Activated naive CD8-positive, alpha-beta T cell treated with anti-CD3 and anti-CD28 coated beads, Interleukin-2, amount 50 U/mL, for 16 hours (primary cell): ENCODE results near the gene KIF4B.
"Not testable (repeated sequence)": the region's sequence is repeated elsewhere in the genome, so short reads cannot be mapped to it uniquely, and the experiment has no call there.

Source experiments
- DNase-seq: peaks from one replicate; pipeline ENCODE4 v3.0.0-alpha.2; 2020; ENCODE audit warnings: low read depth, low spot score

Gene KIF4B, protein sequence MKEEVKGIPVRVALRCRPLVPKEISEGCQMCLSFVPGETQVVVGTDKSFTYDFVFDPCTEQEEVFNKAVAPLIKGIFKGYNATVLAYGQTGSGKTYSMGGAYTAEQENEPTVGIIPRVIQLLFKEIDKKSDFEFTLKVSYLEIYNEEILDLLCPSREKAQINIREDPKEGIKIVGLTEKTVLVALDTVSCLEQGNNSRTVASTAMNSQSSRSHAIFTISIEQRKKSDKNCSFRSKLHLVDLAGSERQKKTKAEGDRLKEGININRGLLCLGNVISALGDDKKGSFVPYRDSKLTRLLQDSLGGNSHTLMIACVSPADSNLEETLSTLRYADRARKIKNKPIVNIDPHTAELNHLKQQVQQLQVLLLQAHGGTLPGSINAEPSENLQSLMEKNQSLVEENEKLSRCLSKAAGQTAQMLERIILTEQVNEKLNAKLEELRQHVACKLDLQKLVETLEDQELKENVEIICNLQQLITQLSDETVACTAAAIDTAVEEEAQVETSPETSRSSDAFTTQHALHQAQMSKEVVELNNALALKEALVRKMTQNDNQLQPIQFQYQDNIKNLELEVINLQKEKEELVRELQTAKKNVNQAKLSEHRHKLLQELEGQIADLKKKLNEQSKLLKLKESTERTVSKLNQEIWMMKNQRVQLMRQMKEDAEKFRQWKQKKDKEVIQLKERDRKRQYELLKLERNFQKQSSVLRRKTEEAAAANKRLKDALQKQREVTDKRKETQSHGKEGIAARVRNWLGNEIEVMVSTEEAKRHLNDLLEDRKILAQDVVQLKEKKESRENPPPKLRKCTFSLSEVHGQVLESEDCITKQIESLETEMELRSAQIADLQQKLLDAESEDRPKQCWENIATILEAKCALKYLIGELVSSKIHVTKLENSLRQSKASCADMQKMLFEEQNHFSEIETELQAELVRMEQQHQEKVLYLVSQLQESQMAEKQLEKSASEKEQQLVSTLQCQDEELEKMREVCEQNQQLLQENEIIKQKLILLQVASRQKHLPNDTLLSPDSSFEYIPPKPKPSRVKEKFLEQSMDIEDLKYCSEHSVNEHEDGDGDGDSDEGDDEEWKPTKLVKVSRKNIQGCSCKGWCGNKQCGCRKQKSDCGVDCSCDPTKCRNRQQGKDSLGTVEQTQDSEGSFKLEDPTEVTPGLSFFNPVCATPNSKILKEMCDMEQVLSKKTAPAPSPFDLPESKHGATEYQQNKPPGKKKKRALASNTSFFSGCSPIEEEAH

DNA sequence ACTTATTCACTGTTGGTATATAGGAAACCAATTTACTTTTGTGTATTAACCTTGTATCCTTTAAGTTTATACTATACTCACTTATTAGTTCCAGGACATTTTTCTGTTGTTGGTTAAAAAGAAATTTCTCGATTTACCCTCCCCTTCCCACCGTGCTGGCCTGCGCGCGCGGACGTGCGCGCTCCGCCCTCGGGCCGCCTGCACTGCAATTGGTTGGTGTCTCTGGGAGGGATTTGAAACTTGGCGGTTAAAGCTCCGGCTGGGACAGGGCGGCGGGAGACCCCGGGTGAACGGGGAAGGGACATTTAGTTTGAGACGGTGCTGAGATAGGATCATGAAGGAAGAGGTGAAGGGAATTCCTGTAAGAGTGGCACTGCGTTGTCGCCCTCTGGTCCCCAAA is at the start of gene KIF4B:
KIF4B (plus strand) TSS at position 230 of the 400 bp plus-strand sequence; CDS start at position 335, 105 bp downstream.
- DNase-seq, result no peak

DNA sequence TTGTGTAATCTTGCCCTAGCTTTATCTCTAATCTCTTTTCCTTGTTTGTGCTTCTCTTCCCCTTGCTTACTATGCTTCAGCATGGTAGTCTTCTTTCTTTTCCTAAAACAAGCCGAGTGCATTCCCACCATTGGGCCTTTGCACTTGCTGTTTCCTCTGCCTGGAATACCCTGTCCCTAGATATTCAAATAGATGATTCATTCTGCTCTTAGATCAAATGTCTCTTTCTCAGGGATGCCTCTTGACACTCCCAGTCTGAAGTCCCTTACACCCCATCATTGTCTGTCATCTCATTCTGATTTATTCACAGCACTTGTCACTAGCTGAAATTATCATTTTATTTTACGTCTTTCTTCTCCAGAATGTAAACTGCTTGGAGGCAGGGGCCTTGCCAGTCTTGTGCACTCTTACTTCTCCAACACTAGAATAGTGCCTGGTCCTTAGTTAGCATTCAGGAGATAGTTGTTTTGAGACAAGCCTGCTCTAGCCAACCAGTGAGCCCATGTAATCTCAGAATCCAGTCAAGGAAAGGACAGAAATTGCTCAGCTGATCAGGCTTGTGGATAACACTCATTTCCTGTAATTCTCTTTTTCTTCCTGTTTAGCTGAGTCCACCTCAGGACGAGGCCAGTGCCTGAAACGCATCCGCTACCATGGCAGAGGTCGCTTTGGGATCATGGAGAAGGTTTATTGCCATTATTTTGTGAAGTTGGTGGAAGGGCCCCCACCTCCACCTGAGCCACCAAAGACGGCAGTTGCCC is 47.3 kb upstream of the KIF4B start:
- no peak for DNase-seq

DNA sequence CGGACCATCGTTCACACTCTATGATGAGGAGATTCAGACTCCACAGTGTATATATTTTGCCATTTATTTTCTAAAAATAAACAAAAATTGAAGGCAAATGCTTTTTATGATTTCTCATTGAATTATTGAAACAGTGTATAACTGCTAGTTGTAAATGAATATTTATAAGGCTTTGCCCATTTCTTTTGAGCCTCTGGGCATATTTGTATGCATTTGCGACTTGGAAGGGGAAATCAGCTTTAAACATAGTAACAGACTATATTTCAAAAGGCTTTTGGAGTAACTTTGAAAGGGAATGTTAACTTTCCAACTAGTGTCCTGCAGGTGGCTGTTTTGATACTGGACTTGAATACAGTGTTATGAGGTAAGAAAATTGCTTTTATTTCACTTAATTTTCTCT is 46.7 kb upstream of the KIF4B start:
- no peak for DNase-seq

DNA sequence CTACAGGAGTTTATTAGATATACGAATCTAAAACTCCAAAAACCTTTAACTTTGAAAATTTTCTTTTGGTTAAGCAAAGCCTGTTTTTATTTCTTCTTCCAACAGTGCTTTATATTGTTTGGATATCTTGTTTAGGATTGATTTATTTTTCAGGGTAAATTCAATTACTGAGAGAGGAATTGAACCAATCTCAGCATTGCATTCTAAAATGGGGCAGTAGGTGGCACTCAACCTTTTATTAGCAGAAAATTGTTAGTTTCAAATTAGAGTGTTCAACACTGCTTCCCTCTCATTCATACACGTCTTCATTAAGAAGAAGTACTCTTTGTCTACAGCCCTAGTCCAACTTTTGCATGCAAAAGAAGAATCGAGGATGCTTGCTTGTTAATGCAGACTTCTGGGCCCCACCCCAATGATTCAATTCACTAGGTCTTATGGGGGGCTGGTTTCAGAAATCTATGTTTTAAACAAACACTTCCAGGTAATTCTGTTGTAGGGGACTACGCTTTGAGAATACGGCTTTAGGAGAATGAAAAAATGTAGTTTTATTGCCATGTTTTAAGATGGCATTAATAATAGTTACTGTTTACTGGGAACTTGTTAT is 46.0 kb upstream of the KIF4B start:
- DNase-seq, result no peak

DNA sequence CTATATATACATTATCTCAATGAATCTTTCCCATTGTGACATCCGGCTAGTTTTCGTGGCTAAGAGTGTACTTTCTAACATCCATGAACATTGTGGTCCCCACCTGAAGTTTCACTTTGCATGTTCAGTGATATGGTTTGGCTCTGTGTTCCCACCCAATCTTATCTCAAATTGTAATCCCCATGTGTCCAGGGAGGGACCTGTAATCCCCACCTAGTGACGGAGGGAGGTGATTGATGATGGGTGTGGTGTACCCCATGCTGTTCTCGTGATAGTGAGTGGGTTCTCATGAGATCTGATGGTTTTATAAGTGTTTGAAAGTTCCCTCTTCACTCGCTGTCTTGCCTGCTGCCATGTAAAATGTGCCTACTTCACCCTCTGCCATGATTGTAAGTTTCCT is 44.6 kb upstream of the KIF4B start:
- DNase-seq, result no peak

DNA sequence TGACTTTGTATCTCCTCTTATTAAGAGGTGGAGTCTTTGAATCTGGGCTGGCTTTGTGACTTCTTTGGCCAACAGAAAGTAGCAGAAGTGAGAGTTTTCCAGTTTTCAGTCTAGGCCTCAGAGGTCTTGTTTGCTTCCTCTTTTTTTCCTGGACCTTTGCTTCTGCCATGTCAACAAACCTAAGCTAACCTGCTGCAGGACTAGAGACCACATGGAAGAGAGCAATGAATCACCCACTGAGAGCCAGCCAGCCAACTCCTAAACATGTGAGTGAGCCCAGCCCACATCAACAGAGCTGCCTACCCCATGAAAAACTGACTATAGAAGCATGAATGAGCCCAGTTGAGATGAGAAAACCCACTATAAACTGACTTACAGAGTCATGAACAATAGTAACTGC is 42.8 kb upstream of the KIF4B start:
- no peak for DNase-seq

DNA sequence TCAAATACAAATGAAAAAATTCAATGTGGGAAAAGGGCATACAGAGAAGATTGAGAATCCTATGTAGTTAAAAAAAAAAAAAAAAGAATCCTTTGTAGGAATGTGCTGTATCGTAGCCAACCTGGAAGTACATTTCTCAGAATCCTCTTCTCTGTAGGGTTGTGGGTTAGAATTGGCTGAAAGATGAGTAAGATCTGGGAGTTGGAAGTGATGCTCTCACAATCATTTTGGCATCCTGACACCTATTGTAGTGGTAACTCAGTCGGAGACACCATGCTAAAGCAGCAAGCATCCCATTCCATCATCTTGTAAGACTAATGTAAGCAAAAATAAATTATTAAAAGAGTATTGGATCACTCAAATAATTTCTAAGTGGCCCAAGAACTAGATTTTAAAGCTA is 42.1 kb upstream of the KIF4B start:
- DNase-seq, result no peak

DNA sequence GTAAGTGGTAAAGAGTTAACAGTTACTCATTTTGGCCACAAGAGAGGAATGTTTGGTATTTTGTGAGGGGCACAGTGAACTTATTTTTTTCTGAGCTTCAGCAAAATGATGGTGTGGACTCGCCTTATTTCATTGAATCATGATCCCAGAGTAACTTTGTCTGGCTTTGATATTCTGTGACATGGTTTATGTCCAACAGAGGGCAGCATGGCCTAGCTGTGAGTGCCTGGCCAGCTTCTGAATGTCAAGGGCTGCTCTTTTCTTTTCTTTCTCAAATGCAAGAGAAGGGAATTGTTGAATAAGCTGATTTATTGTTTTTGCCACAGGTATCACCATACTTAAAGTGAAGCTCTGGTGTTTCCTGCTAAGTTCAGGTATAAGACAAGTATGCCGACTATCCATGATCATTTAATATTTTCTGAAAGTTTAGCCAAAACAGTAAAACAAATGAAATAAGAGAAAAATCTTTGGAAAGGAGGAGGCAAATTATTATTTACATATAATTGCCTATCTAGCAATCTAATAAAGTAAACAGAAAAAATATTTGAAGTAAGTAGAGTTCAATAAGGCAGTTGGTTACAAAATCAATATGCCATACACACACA is 41.0 kb upstream of the KIF4B start:
- no peak for DNase-seq

DNA sequence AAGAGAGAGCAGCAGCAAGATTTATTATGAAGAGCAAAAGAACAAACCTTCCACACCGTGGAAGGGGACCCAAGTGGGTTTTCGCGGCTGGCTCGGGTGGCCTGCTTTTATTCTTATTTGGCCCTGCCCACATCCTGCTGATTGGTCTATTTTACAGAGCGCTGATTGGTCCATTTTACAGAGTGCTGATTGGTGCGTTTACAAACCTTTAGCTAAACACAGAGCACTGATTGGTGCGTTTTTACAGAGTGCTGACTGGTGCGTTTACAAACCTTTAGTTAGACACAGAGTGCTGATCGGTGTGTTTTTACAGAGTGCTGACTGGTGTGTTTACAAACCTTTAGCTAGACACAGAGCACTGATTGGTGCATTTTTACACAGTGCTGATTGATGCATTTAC is 37.5 kb upstream of the KIF4B start:
- not testable (repeated sequence) for DNase-seq

DNA sequence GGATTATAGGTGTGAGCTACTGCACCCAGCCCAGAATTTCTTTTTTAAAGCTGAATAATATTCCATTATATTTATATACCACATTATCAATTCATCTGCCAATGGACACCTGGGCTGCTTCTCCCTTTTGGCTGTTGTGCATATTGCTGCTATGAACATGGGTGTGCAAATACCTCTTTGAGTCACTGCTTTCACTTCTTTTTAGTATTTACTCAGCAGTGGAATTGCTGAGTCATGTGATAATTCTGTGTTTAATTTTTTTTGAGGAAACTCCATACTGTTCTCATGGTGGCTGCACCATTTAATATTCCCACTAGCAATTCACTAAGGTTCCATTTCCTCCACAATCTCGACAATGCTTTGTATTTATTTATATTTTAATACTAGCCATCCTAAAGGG is 36.1 kb upstream of the KIF4B start:
- DNase-seq, result no peak

DNA sequence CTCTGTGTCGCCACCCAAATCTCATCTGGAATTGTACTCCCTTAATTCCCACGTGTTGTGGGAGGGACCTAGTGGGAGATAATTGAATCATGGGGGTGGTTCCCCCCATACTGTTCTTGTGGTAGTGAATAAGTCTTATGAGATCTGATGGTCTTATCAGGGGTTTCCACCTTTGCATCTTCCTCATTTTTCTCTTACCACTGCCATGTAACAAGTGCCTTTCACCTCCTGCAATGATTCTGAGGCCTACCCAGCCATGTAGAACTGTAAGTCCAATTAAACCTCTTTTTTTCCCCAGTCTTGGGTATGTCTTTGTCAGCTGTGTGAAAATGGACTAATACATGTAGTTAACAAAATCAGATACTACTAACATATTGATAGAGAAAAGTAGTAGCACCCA is 35.3 kb upstream of the KIF4B start:
- DNase-seq, result not testable (repeated sequence)

DNA sequence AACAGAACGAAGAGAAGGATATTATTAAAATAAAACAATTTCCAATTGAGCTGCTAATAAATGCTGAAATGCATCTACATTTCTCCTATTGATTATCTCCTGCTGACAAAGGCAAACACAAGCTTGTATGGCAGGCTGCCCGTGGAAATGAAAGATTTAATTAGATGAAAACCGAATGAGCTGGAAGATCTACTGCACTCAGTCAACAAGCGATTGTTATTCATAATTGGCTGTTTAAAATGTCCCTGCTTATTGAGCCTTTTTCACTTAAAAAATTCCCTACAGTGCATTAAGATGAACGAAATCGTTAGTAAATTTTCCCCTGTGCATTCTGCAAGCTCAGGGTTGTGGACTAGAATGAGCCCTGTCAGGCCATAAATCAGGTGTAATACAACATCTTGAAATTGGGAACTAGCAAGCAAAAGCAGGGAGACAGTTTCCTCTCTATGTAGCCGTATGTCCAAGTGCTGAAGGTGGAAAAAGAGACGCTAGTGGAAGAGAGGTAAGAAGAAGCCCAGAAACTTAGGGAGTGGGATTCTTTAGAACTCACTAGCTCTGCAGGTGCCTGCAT is 28.5 kb upstream of the KIF4B start:
- DNase-seq, result no peak

DNA sequence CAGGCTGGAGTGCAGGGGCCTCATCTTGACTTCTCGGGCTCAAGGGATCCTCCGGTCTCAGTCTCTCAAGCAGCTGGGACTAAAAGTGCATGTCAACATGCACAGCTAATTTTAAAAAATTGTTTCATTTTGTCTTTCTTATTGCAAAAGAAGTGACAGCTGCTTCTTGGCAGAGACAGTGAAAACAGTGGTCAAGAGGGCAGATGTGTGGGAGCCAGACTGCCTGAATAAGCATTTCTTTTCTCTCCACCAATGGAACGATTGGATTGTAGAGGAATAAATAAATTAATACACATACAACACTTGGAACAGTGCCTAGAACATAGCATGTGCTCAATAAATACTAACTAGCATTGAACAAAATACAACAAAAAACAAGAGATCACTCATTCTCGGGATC is 27.4 kb upstream of the KIF4B start:
- no peak for DNase-seq

DNA sequence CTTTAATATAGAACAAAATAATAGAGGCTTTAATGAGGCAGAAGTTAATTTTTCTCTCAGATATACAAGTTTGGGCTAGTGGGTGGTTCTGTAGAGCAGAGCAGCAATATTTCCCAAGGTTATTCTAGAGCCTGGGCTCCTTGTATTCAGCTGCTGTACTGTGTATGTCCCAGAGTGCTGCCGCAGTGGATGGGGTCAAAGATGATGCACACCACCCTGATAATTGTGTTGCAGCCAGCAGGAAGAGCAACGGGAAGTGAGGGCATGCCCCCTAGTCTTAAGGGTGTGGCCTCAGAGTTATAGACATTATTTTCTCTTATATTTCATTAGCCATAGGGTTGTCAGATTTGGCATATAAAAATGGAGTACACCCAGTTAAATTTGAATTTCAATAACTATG is 23.9 kb upstream of the KIF4B start:
- DNase-seq, result no peak

DNA sequence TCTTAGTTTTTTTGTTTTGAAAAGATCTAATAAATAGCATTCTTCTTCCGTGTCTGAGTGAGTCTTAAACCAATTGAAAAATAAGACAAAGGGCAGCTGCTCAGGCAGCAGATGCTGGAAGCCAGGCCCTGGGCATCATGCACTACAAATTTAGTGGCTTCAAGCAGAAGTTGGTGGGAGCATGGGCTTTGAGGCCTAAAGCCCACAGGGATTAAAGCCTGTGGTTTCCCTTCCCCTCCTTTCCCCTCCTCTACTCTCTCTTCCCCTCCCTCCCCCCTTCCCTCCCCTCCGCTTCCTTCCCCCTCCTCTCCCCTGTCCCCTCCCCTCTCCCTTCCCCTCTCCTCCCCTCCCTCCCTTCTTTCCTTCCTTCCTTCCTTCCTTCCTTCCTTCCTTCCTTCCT is 20.1 kb upstream of the KIF4B start:
- no peak for DNase-seq

DNA sequence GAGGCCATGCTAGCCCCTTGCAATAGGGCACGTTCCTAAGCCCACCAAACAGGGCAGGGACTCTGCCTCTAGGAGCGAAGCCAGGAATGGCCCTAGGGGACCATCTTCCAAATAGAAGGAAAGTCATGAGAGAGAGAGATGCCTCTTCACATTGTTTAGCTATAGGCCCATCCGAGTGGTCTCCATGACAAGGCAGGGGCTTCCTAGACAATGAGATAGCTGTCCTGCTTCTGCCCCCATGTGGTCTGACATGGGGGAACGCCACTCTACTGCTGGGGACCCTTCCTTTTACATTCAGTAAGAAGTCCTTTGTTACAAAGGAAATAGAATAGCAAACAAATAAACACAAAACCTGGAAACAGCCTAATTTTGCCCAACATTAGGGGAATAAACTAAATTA is 17.9 kb upstream of the KIF4B start:
- DNase-seq, result no peak

DNA sequence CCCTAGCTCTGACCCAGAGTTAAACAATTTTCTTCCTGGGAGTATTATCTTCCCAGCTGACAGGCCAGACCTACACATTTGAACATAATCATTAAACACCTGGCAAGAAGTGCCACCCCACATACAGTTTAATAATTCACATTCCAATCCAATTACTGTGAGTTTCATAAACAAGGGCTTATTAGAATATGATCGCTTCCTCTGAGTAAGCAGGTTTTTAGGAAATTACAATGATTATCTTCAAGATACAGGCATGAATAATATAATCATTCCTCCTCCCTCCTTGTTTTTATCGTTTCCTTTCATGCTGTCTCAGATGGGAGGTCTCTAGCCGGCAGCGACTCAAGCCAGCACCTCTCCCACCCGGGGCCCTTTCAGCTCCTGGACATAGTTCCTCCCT is 15.8 kb upstream of the KIF4B start:
- DNase-seq, result no peak

DNA sequence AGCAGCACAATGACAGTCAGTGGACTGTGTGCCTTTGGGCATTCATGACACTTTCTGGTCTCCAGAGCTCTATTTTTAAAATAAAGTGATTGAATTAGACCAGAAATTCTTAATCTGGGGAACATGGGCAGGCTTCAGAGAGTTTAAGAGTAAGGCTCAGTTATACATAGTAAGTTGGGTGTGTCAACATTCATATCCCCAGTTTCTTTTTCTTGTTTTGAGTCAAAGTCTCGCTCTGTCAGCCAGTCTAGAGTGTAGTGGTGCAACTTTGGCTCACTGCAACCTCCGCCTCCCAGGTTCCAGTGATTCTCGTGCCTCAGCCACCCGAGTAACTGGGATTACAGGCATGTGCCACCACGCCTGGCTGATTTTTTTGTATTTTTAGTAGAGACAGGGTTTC is 13.7 kb upstream of the KIF4B start:
- no peak for DNase-seq

DNA sequence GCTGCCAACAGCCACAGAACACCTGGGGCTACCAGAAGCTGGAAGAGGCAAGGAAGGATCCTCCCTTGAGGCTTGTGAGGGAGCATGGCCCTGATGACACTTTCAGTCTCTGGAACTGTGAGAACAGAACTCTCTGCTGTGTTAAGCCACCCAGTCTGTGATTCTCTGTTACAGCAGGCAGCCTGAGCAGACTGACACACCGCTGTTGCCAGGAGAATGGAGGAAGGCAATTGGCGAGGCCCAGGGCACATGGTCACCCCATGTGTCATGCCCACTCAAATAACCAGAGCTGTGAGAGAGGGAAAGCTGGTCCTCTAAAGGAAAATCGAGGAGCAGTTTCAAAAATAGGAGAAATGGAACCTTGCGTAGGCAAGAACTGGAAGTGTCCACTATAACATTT is 12.0 kb upstream of the KIF4B start:
- DNase-seq, result no peak

DNA sequence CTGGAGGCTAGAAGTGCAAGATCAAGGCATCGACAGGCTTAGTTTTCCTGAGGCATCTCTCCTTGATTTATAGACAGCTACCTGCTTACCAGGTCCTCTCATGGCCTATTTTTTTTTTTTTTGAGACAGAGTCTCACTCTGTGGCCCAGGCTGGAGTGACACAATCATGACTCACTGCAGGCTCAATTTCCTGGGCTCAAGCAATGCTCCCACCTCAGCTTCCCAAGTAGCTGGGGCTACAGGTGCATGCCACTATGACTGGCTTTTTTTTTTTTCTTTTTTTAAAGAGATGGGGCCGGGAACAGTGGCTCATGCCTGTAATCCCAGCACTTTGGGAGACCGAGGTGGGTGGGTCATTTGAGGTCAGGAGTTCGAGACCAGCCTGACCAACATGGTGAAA is 10.8 kb upstream of the KIF4B start:
- DNase-seq, result not testable (repeated sequence)
